Stimulated activated CD8-positive, alpha-beta memory T cell treated with anti-CD3 and anti-CD28 coated beads, Interleukin-4, amount 100 ng/mL, for 4 hours (primary cell): ENCODE results near the gene ANGPTL8.

ENCODE experiments used
- DNase-seq, 2 donors: peaks; one replicate each; pipeline ENCODE4 v3.0.0-alpha.2; 2020; ENCODE audit warnings: low read depth in 2 of 2, low spot score in 1 of 2

ANGPTL8 gene

DNA sequence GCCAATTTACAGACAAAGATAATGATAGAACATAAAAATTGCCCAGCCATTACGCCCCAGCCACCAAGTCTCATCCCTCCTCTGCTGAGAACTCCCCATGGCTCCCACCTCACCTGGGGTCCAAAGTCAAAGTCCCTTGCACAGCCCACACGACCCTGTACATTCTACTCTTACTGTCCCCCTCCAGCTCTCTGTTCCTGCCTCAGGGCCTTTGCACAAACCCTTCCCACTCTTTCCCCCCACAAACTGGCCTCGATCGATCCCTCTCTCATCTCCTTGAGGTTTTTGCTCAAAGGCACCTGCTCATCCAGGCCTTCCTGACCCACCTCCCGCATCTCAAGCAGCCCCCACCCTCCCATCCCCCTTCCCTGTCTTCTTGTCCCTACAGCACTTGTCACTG lies 21.6 kb downstream of the ANGPTL8 start:
- DNase-seq: no peak

DNA sequence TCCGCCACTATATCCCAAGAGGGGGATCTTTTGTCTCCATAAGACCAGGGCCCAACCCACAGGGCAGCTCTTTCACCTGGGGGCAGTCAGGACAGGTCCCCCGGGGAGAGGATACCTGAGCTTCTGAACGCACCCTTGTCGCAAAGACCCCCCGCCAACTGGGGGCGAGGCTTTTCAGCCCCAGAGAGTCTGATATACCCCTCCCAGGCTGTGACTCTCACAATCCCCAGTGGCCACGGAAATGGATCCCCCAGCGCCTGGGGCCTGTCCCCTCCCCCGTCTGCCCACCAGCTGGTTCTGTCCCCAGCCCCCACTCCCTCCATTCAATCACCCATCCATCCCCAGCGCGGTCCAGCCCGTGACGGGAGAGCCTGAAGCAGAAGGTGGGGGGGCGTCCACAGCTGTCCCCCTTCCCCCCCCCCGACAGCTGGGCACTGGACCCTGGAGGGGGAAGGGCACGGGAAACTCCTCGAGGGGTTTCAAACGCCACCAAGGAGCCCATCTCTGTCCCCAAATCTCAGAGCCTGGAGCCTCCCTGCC lies 22.1 kb downstream of the ANGPTL8 start:
- DNase-seq: no peak

- no peak for DNase-seq
Observed at GRCh38 chr19:11261971-11262839, 22.8 kb downstream of the ANGPTL8 start, which contains the start of gene DOCK6. Gene DOCK6 (minus strand): TSS chr19:11262524. CDS start chr19:11262440, 84 bp downstream.

- DNase-seq: no peak
Observed at GRCh38 chr19:11263726-11264125, 24.3 kb downstream of the ANGPTL8 start.

DNA sequence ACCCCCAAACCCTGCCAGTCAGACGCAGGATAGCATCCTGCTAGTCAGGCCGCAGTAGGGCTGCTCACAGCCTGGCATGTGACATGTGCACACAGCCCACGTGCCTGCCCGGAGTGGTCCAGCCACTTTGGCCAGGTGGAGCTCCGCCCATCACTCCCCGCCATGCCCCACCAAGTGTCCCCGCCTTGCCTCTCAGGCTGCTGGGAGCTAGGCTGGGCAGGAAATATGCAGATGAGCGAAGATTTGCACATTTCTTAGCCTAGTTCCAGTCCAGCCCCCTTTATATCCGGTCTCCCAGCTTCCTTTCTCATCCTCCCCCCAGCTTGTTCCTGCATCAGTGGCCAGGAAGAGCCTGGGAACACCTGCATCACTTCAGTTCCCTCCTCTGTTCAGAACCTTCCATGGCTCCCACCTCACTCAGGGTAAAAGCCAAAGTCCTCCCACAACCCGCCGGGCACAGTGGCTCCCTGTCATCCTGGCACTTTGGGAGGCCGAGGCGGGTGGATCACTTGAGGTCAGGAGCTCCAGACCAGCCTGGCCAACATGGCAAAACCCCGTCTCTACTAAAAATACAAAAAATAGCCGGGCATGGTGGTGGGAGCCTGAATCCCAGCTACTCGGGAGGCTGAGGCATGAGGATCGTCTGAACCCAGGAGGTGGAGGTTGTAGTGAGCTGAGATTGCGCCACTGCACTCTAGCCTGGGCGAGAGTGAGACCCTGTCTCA lies 25.2 kb downstream of the ANGPTL8 start:
- DNase-seq: no peak

DNA sequence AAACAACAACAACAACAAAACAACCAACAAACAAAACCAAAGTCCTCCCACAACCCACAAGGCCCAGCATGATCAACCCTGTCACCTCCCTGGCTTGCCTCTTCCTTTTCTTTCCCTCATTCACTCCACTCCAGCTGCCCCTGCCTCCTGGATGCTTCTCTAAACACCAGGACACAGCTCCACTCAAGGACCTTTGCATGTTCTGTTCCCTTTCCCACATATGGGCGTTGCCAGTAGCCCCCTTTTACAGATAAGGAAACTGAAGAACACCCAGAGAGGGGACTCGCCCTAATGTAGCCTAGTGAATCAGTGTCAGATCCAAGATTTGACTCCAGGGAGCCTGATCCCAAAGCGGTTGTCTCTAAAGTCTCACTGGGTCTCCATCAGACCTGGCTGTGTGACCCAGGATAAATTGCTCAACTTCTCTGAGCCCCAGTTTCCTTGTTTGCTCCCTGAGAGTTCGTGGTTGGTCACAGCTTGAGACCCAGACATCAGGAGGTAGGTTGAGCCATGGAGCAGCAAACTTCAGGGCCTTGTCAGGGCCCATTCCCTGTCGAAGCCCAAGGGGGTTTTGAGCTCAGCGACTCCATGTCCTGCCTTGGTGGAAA lies 25.9 kb downstream of the ANGPTL8 start:
- no peak for DNase-seq

- DNase-seq: no peak
Observed at GRCh38 chr19:11265785-11266236, 26.4 kb downstream of the ANGPTL8 start.

- no peak for DNase-seq
Observed at GRCh38 chr19:11267316-11268085, 28.1 kb downstream of the ANGPTL8 start.

GRCh38 chr19:11268783-11269267 lies 29.4 kb downstream of the ANGPTL8 start:
- no peak for DNase-seq

DNA sequence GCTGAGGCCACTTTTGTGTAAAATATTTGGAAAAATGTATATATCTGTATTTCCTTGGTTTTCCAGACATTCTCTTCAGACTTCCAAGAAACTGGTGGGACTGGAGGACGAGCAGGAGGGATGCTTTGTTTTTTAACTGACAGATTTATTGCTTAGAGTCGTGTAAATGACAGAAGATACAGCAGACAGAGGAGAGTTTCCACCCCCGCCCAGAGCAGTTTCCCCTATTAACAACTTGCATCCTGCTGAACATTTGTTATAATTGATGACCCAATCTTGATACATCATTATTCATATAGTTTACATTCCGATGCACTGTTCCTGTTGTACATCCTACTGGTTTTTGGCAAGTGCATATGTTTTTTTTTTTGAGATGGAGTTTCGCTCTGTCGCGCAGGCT lies 30.0 kb downstream of the ANGPTL8 start:
- no peak for DNase-seq

GRCh38 chr19:11273296-11273695 lies 33.9 kb downstream of the ANGPTL8 start:
- no peak for DNase-seq

DNA sequence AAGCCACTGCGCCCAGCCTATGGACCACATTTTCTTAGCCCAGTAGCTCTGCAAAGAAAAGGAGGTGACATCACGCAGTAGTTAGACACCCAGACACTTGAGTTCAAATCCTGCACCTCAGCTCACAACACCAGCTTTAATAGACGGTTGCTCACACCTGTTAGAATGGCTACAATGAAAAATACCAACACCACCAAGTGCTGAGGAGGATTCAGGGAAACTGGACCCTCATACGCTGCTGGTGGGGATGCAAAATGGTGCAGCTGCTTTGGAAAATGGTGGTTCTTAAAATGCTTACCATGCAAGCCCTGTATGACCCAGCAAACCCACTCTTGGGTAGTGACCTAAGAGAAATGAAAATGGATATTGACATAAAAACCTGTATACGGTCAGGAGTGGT lies 34.6 kb downstream of the ANGPTL8 start:
- DNase-seq: no peak

DNA sequence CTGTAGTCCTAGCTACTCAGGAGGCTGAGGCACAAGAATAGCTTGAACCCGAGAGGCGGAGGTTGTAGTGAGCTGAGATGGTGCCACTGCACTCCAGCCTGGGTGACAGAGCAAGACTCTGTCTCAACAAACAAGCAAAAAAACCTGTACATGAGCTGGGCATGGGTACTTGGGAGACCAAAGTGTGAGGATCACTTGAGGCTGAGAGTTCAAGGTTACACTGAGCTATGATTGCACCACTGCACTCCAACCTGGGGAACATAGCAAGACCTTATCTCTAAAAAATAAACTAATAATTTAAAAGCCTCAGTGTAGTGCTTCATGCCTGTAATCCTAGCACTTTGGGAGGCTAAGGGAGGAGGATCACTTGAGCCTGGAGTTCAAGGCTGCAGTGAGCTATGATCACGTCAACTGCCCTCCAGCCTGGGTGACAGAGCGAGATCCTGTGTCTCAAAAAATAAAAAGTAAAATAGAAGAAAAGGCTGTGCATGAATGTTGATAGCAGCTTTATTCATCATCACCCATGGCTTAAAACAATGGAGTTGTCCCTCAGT lies 35.2 kb downstream of the ANGPTL8 start:
- DNase-seq: no peak

DNA sequence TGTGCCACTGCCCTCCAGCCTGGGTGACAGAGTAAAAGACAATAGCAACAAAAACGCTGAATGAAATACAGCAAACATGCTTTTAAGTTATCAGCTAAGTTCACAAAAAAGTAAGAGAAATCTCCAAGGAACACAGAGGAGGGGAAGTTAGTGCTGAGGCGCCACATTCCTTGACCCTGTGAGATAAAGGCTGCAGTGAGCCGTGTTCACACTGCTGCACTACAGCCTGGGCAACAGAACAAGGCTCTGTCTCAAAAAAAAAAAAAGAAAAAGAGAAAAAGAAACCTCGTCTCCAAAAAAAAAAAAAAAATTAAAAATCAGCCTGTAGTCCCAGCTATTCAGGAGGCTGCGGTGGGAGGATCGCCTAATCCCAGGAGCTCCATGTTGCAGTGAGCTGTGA lies 39.3 kb downstream of the ANGPTL8 start:
- no peak for DNase-seq

DNA sequence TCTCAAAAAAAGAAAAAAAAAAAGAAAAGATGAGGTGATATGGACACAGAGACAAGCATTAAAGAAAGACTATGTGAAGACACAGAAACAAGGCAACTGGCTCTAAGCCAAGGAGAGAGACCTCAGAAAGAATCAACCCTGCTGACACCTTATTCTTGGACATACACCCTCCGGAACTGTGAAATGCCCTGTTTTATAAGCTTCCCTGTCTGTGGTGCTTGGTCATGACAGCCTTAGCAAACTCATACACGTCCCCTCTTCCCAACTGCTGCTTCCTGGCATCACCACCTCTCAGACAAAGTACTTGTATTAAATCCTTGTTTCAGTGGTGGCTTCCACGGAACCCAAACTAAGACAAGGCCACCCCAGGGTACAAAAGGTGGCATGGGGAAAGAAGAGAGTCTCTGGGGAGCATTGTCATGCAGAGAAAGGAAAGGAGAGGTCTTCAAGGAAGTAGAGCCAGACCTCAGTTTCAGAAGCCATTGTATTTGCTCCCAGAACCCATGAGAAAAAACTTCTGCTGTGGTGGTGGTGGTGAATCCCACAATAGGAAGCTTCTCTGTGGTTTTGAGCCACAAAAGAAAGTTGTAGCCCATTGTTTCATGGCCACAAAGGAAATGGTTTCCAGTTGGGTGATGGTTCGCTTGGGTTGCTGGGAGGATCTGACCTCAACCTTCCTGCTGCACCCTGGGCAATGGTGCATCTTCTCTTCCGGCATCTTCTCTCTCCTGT lies 40.3 kb downstream of the ANGPTL8 start:
- no peak for DNase-seq

DNA sequence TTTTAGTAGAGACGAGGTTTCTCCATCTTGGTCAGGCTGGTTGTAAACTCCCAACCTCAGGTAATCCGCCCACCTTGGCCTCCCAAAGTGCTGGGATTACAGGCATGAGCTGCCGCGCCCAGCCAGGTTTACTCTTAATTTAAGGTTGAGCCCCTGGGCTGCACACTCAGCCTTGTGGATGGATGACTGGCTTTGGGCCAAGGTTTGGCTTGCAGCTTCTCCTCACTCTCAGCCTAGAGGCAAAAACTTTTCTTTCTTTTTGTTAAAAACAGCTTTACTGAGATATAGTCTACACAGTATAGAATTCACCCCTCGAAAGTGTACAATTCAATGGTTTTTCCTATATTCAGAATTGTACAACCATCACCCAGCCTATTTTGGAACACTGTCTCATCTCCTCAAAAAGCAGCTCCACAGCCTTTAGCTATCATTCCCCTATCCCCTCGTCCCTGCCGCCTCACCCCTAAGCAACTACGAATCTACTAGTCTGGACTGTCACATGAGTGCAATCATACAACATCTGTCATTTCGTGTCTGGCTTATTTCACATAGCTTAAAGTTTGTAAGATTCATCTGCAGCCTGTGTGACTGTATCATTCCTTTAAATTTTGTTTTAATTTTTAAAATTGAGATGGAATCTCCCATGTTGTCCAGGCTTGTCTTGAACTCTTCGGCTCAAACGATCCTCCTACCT lies 42.1 kb downstream of the ANGPTL8 start:
- no peak for DNase-seq

DNA sequence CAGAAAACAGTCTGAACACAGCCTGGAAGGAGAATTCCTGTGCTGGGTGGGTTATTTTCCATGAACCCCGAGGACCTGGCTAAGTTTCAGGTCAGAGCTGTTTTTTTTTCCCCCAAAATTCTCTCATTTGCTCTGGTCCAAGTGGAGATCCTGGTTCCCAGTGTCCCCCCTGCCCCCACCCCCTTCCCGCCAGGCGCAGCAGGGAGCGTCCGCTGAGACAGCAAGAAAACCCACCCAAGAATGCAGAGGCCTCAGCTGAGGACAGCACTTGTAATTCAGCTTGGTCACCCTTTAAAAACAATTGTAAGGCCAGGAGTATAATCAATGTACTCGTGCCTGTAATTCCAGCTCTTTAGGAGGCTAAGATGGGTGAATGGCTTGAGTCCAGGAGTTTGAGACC lies 45.1 kb downstream of the ANGPTL8 start:
- DNase-seq: no peak

DNA sequence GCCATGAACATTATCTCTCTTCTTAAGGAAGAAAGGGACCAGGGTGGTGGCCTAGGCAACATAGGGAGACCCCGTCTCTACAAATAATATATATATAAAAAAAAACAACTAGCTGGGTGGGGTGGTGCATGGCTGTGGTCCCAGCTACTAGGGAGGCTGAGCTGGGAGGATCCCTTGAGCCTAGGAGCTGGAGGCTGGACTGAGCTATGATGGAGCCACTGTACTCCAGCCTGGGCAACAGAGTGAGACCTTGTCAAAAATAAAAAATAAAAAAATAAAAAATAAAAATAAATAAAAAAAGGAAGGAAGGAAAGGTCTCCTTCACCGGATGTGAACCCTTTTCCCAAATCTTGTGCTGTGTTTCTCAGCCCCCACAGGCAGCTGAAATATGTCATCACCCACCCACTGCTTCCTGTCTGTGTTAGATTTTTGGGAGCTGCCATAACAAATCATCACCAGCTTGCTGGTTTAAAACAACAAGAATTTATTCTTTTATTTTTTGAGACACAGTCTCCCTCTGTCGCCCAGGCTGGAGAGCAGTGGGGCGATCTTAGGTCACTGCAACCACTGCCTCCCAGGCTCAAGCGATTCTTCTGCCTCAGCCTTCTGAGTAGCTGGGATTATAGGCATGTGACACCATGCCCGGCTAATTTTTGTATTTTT lies 47.0 kb downstream of the ANGPTL8 start:
- no peak for DNase-seq

GRCh38 chr19:11288349-11288748 lies 48.9 kb downstream of the ANGPTL8 start:
- DNase-seq: no peak
